K562 (cell line): ENCODE results near the gene ARSK. TPM values are rescaled to one million over a fixed set of nuclear protein-coding genes. Genes with fewer than 3 reads are reported as not detected.
A peak's percentile ranks its signal among the peaks of the same experiment; 100 is the strongest.

Experiments used
- ATAC-seq: fragments of 200-7000 bp; cut with Tn5 transposase; 3 replicates; pipeline ENCODE4 v1.9.1; 2020; ENCODE audit warnings: moderate library complexity
- BruUV-seq: library from RNA; stranded (reverse); fragments of 400-500 nt; replicated peaks from 2 replicates; lab custom pipeline; 2021; lab: Mats Ljungman, UMichigan
- CTCF ChIA-PET: fragments of 300-600 bp; formaldehyde crosslinking; extraction: SDS; loops from one replicate; lab custom pipeline; 2021; ENCODE audit warnings: low intra/inter-chr PET ratio; lab: Yijun Ruan, JAX
- POLR2A ChIA-PET: fragments of 300-600, 350-650 bp; sonication (Branson Sonifier 250); formaldehyde crosslinking; extraction: SDS; loops from one replicate; lab custom pipeline; 2021; ENCODE audit warnings: antibody characterized with exemption, inconsistent platforms; lab: Yijun Ruan, JAX
- DNase-seq, 4 experiments: peaks; one replicate each; pipeline versions ENCODE4 v3.0.0 to v3.0.0-alpha.2; 2011 to 2018; ENCODE audit warnings: low spot score in 3 of 4, mixed read lengths in 3 of 4; ENCODE audit errors: extremely low read depth in 1 of 4
- FAIRE-seq: peaks from 2 replicates; lab custom pipeline; 2011; peaks lifted over from hg19 to GRCh38; lab: Jason Lieb, UNC
- H2AFZ ChIP-seq: 2 replicates; pipeline ENCODE4 v1.6.0; 2011; ENCODE audit warnings: low read depth, low read length, control low read depth, inconsistent platforms
- H3K27ac ChIP-seq: fragments of 200-600 bp; 3 replicates; pipeline ENCODE4 v1.8.0; 2011; ENCODE audit warnings: low read depth, mild to moderate bottlenecking, control low read depth, inconsistent platforms, low read length, moderate library complexity, mixed read lengths; ENCODE audit errors: extremely low read depth
- H3K27me3 ChIP-seq, 2 experiments: fragments of 300-600 bp in 1 of 2; 2 replicates in 1 of 2; 3 replicates in 1 of 2; pipeline versions ENCODE4 v1.6.0 to v1.8.0; 2011; ENCODE audit warnings: inconsistent platforms in 2 of 2, low read length in 2 of 2, mild to moderate bottlenecking in 1 of 2, mixed read lengths in 1 of 2, moderate library complexity in 1 of 2; ENCODE audit not compliant: control insufficient read depth in 2 of 2, insufficient read depth in 2 of 2
- H3K36me3 ChIP-seq: fragments of 300-600 bp; 3 replicates; pipeline ENCODE4 v1.8.0; 2011; ENCODE audit warnings: mild to moderate bottlenecking, low read length, inconsistent platforms; ENCODE audit not compliant: control insufficient read depth, insufficient read depth
- H3K4me1 ChIP-seq, 2 experiments: fragments of 200-600 bp in 1 of 2; replicated peaks in 1 of 2; 2 replicates in 1 of 2; 3 replicates in 1 of 2; pipeline versions ENCODE4 v1.5.1 to v1.8.0; 2011; ENCODE audit warnings: inconsistent platforms in 2 of 2, low read length in 2 of 2, mild to moderate bottlenecking in 1 of 2, mixed read lengths in 1 of 2, moderate library complexity in 1 of 2; ENCODE audit not compliant: control insufficient read depth in 2 of 2, insufficient read depth in 2 of 2
- H3K4me2 ChIP-seq: 2 replicates; pipeline ENCODE4 v1.6.1; 2011; ENCODE audit warnings: low read length, control low read depth, inconsistent platforms, mixed read lengths; ENCODE audit not compliant: insufficient read depth
- H3K4me3 ChIP-seq: fragments of 200-600 bp; sonication (generic), shearing (Covaris generic); 2 replicates; pipeline ENCODE4 v1.5.1; 2016; ENCODE audit warnings: control low read depth, inconsistent platforms
- H3K79me2 ChIP-seq: fragments of 200-600 bp; 3 replicates; pipeline ENCODE4 v1.8.0; 2011; ENCODE audit warnings: low read length, inconsistent platforms; ENCODE audit not compliant: control insufficient read depth, insufficient read depth
- H3K9ac ChIP-seq, 2 experiments: 2 replicates each; pipeline versions ENCODE4 v1.6.0 to v1.6.1; 2011; ENCODE audit warnings: low read depth in 2 of 2, low read length in 2 of 2, control low read depth in 1 of 2, inconsistent platforms in 1 of 2, mild to moderate bottlenecking in 1 of 2, mixed read lengths in 1 of 2; ENCODE audit not compliant: insufficient read depth in 1 of 2
- H3K9me1 ChIP-seq: one replicate; pipeline ENCODE4 v1.6.0; 2011; ENCODE audit warnings: inconsistent platforms, mild to moderate bottlenecking, low read length, moderate library complexity; ENCODE audit not compliant: control insufficient read depth, insufficient read depth
- H3K9me3 ChIP-seq: replicated peaks from 2 replicates; pipeline ENCODE4 v1.5.1; 2011; ENCODE audit warnings: low read depth, low read length, inconsistent platforms; ENCODE audit not compliant: control insufficient read depth, insufficient read depth
- H4K20me1 ChIP-seq: replicated peaks from 2 replicates; pipeline ENCODE4 v1.6.1; 2011; ENCODE audit warnings: low read length, inconsistent platforms, mixed read lengths; ENCODE audit not compliant: control insufficient read depth, insufficient read depth
- ARID1B ChIP-seq: fragments of 450-650 bp; IDR thresholded peaks from 2 replicates; pipeline ENCODE4 v1.6.1; 2016; ENCODE audit warnings: antibody characterized with exemption, mild to moderate bottlenecking, inconsistent platforms
- ARID2 ChIP-seq: fragments of 450-650 bp; IDR thresholded peaks from 2 replicates; pipeline ENCODE4 v1.6.1; 2017; ENCODE audit warnings: antibody characterized with exemption, mild to moderate bottlenecking
- CBFA2T3 ChIP-seq: fragments of 450-650 bp; IDR thresholded peaks from 2 replicates; pipeline ENCODE4 v1.6.1; 2017
- DPF2 ChIP-seq: fragments of 450-650 bp; IDR thresholded peaks from 2 replicates; pipeline ENCODE4 v1.6.1; 2016
- MLLT1 ChIP-seq, 2 experiments: fragments of 450-650 bp; IDR thresholded peaks; 2 replicates each; pipeline ENCODE4 v1.6.1; 2016
- MTA3 ChIP-seq: fragments of 450-650 bp; formaldehyde crosslinking; IDR thresholded peaks from 2 replicates; pipeline ENCODE4 v1.6.1; 2017; ENCODE audit warnings: mild to moderate bottlenecking, borderline replicate concordance
- NBN ChIP-seq: fragments of 450-650 bp; IDR thresholded peaks from 2 replicates; pipeline ENCODE4 v1.6.1; 2016; ENCODE audit warnings: low read depth, mild to moderate bottlenecking
- NCOR1 ChIP-seq: fragments of 450-650 bp; IDR thresholded peaks from 2 replicates; pipeline ENCODE4 v1.6.1; 2016; ENCODE audit warnings: mild to moderate bottlenecking, moderate library complexity
- RFX7 ChIP-seq: fragments of 250-450 bp; sonication (Bioruptor Pico); IDR thresholded peaks from 2 replicates; pipeline ENCODE4 v1.5.1; 2021; ENCODE audit warnings: mild to moderate bottlenecking
- ZZZ3 ChIP-seq: fragments of 450-650 bp; IDR thresholded peaks from 2 replicates; pipeline ENCODE4 v1.6.1; 2016; ENCODE audit warnings: antibody characterized with exemption, mild to moderate bottlenecking, moderate library complexity
- in situ Hi-C: fragments of 300-500 bp; cut with MboI; formaldehyde crosslinking; loops from 4 replicates; pipeline ENCODE4 v1.15.0; 2018; ENCODE audit warnings: inconsistent platforms, mixed read lengths
- intact Hi-C: fragments of 100-400 bp; cut with micrococcal nuclease; formaldehyde crosslinking; loops from 2 replicates; pipeline ENCODE4 v1.14.2; 2022
- polyA plus RNA-seq, 8 experiments: library from polyadenylated mRNA; depleted of rRNA in 4 of 8; stranded (reverse) in 5 of 8; unstranded in 3 of 8; fragments of >200 nt; fragmentation: Nextera tagmentation in 2 of 8; fragmentation: Illumina TruSeq in 1 of 8; extraction: Ambion mirVana in 2 of 8; extraction: Trizol in 1 of 8; gene quantifications; 2 replicates each; pipeline versions ENCODE4 v1.2.1 to v1.2.3, GENCODE V29; 2011 to 2014; ENCODE audit warnings: inconsistent platforms in 1 of 8, missing spikeins in 1 of 8
- total RNA-seq, 7 experiments: library from RNA; depleted of rRNA in 6 of 7; stranded (reverse); fragments of >200 nt in 6 of 7; fragmentation: Illumina TruSeq in 2 of 7; extraction: Trizol in 2 of 7; gene quantifications; 2 replicates each; pipeline versions ENCODE4 v1.2.1 to v1.2.3, GENCODE V29; 2011 to 2021; ENCODE audit warnings: low replicate concordance in 1 of 7

ARSK gene
- total and polyA plus RNA-seq, 9 of the 15 experiments (the other 6 are each of a cell fraction or from before 2014, with no cell fraction given), result 2.7 to 9.4 (median 7.1) TPM

GRCh38 chr5:95649842-95650620 is 95.1 kb downstream of the ARSK start:
- POLR2A ChIA-PET, result interaction anchor here (0.9 to 2.0 kb wide), 3 partner anchors 14 to 85 kb away, joined by 3 to 4 read pairs (median 4); no protein-coding TSS in a partner anchor

More at GRCh38 chr5:95649842-95650620, 95.1 kb downstream of the ARSK start:
- intact Hi-C loops (loop anchor here (5.0 to 10.0 kb wide), 2 partner anchors 62 to 685 kb away; no protein-coding TSS in a partner anchor), in situ Hi-C loops (loop anchor here (25.0 kb wide), 1 partner anchor 687 kb away; no protein-coding TSS in a partner anchor)
- H3K4me2 ChIP-seq, result peak overlapping the region; percentile 91
- peaks cover 72% of the 10 kb centered on the region for H3K79me2 ChIP-seq
- H3K9ac ChIP-seq, result peak overlapping the region in 1 of 2 experiments; percentile 91; a peak in 3 of 4 replicates
- peaks cover 14 to 18% of the 10 kb centered on the region in 2 experiments; a peak in 4 of 5 replicates for H3K4me1 ChIP-seq
- BruUV-seq, result no TSS peak
- peak in 1 of 4 experiments; percentile 45 for DNase-seq
- H3K27me3 ChIP-seq, result no peaks in the 10 kb centered on the region
- FAIRE-seq, result no peak
- ATAC-seq, result no peak
- H3K9me3 ChIP-seq, result no peaks in the 10 kb centered on the region
- H3K27ac ChIP-seq, result peak overlapping the region; percentile 95
- H3K9me1 ChIP-seq, result no peaks in the 10 kb centered on the region
- H4K20me1 ChIP-seq, result no peaks in the 10 kb centered on the region
- TF ChIP-seq MLLT1 (IDR thresholded peaks at IDR 0.05), result peak in 1 of 2 experiments; percentile 6; a peak in 1 of 4 replicates
- no peak for TF ChIP-seq RFX7
- 0 out of 2 replicates have a peak, but pooled peaks have one; percentile 15 for TF ChIP-seq ARID1B
- TF ChIP-seq MTA3, result no peak
- peak; percentile 28 for TF ChIP-seq NCOR1
- TF ChIP-seq CBFA2T3, result peak; percentile 49; the same call in 1 of the 2 replicates
- TF ChIP-seq DPF2, result peak; percentile 17; the same call in 1 of the 2 replicates
- 0 out of 2 replicates have a peak, but pooled peaks have one; percentile 30 for TF ChIP-seq ARID2
- TF ChIP-seq ZZZ3, result no peak
- 0 out of 2 replicates have a peak, but pooled peaks have one; percentile 14 for TF ChIP-seq NBN
- CTCF ChIA-PET, result no interaction called here
- H3K36me3 ChIP-seq, result peaks cover 44% of the 10 kb centered on the region
- H2AFZ ChIP-seq, result no peak overlapping the region
- peak overlapping the region; percentile 49 for H3K4me3 ChIP-seq
